ENCODE results near the gene KANSL3.

Gene KANSL3

DNA sequence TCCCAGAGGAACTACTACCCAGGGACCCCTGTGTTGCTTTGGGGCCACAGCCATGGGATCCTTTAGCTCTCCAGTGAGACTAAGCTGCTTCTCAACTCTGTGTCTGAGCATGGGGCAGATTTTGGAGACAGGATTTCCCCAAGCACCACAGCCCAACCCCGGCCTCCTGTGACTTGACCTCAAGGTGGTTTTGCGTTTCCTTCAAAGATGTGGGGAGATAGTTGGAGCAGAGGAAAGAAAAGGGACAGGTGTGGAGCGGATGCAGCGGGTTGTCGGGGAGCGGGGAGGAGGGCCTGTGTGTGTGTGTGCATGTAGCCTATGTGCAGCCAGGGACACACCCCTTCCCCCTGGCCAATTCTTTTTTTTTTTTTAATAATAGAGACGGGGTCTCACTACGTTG is 91.3 kb downstream of the KANSL3 start:
- DNase-seq (ENCODE audit: low read depth in 2 of 3, low spot score in 1 of 3): no peak

GRCh38 chr2:96546321-96546720 is 91.8 kb downstream of the KANSL3 start:
- DNase-seq (ENCODE audit: low read depth in 2 of 3, low spot score in 1 of 3): no peak

Data from stimulated activated CD4-positive, alpha-beta T cell treated with anti-CD3 and anti-CD28 coated beads, Interleukin-12 subunit alpha, Interleukin-12 subunit beta, amount 100 ng/mL, for 48 hours (primary cell).